SW 1271 (cell line): Measurements from ENCODE around the gene FDXR.
"Not testable (repeated sequence)": the region's sequence is repeated elsewhere in the genome, so short reads cannot be mapped to it uniquely, and the experiment has no call there.

Experiments
- DNase-seq, 2 experiments: peaks; one replicate each; lab custom pipeline; 2025; lab: John Stamatoyannopoulos, UW

The FDXR gene

GRCh38 chr17:74871356-74872076, 1.3 kb downstream of the FDXR start:
- no peak for DNase-seq

DNA sequence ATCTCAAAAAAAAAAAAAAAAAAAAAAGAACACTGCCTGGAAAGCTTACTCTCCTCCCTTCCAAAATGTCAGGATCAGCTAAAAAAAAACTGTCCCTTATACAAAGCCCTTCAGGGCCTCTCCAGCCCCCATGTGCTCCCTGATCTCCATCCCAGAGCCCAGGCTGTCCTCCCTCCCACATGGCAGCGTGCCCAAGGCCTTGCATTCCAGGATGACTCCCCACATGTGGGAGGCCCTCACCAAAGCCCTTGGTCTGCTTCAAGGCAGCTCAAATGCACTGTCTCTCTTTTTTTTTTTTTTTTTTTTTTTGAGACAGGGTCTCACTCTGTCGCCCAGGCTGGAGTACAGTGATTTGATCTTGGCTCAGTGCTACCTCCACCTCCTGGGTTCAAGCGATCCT, 2.3 kb downstream of the FDXR start:
- DNase-seq: no peak

DNA sequence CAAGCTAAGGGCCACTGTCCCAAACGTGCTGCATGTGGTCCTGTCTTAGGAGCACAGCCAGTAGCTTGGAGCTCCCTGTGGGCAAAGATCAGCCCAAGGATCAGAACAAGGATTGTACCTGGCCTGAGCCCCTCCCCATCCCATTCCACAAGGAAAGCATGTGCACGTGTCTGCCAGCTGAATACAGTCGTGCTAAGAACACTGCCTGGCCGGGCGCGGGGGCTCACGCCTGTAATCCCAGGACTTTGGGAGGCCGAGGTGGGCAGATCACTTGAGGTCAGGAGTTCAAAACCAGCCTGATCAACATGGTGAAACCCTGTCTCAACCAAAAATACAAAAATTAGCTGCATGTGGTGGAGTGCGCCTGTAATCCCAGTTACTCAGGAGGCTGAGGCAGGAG, 2.8 kb downstream of the FDXR start:
- DNase-seq: not testable (repeated sequence)

DNA sequence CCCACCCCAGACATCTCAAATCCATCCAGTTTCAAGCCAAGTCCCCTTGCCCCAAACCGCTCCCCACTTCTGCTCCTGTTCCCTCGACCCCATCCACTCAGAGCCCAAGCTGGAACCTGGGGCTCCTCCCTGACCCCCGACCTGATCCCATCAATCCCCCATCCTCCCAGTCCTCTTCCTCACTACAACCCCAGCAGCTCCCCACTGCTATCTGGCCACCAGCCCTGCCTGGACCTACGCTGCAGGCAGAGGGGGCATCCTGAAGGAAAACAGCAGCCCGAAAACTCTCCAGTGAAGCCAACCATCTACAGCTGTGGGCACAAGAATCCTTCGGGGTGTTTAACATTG, 3.9 kb downstream of the FDXR start:
- no peak for DNase-seq

DNA sequence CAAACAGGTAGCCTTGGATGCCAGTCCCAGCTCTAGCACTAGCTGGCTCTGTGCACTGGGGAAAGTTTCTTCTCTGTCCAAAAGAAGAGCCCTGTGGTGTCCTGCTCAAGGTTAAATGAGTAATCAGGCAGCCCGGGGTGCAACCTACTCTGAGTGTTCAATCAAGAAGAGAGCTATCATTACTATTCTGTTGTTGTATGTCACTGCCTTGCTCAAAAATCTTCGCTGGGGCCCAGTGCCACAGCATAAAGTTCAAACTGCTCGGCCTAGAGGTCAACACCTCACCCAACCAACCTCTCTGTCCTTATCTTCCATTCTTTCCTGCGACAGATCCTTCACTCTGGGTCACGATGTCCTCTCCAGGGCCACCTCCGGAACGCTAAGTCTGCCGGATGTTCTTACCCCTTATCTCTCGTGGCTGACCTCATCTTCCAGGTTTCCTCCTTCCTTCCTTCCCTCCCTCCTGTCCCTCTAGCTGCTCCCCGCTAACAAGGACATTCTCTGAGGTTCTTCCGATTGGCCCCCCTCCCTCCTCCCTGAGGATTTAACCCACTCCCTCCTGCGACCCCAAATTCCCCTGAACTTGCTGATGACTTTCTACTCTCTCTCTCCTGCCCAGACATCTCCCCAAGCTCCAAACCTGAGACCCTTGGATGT, 4.4 kb downstream of the FDXR start:
- no peak for DNase-seq

DNA sequence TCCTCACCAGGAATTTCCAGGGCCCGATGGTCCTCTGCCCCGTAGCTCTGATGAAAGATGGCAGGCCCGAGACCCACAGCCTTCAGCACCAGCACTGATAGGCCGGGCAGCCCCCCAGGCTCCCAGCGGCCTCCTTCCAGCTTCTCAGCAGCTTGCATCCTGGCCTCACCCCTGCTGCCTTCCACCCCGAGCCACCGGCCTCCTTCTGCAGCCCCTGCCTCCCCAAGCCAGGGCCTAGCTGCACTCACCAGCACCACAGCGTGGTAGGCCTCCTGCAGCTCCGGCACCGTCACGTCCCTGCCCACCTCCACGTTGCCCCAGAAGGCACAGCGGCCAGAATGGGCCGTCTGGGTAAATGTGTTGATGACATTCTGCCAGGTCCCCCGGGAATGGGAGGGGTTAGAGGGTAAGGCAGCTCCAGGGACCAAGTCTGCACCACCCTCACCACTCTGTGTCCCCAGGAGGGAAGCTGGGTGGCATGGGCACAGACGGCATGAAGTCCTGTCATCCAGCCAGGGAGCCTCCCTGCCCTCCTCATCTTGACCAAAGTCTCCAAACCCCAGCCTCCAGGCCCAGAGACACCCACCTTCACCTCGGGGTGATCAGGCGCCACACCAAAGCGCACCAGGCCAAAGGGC, 6.5 kb downstream of the FDXR start:
- no peak for DNase-seq

GRCh38 chr17:74865504-74866197, 7.1 kb downstream of the FDXR start:
- no peak for DNase-seq

- peak; percentile 40 to 52 for DNase-seq
Measured at GRCh38 chr17:74864866-74865395, 7.9 kb downstream of the FDXR start.

DNA sequence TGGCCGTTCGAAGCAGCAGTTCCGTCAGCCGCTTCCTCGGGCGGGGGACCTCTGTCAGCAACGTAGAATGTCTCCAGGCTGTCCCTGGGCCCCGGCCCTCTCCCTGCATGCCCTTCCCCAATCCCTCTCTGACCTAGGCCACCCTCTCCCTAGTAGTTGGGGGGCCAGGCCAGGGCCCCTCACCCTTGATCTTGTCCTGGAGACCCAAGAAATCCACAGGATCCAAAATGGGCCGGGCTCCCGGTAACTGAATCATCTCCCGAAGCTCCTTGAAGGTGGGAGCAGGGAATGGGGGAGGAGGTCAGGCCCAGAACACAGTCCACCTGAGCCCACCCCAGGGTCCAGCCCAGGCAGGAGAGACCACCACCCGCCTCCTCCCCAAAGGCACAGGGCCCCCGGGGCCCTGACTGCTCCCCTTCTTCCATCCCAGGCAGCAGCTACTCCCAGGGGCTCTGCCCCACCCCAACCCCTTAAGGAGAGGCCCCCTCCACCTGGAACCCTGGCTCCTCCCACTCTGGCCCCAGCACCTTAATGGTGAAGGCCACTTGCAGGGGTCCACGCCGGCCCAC, 8.4 kb downstream of the FDXR start:
- no peak for DNase-seq

GRCh38 chr17:74863420-74864296, 9.1 kb downstream of the FDXR start:
- DNase-seq: no peak

- no peak for DNase-seq
Measured at GRCh38 chr17:74862919-74863318, 9.9 kb downstream of the FDXR start.

GRCh38 chr17:74862108-74862901, 10.5 kb downstream of the FDXR start:
- DNase-seq: peak in 1 of 2 experiments; percentile 16

DNA sequence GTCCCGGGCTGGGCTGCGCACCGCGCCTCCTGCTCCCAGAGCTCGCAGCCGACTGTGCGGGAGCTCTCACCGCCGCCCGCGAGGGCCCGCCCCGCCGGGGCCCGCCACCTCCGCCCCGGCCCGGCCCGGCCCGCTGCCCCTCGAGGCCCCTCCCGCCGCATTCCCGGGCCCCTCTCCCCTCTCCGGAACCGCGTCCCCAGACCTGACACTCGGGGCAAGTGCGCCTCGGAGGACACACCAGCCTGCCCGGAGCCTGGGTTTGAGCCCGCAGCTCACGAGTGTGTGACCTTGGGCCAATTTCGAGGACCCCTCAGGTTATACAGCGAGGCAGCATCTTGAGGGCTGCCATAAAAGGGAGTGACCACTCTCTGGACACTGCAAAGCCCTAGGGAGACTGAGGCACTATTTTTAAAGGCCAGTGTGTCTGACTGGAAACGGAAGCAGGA, 11.1 kb downstream of the FDXR start:
- DNase-seq: no peak

GRCh38 chr17:74860872-74861661, 11.7 kb downstream of the FDXR start:
- DNase-seq: no peak

DNA sequence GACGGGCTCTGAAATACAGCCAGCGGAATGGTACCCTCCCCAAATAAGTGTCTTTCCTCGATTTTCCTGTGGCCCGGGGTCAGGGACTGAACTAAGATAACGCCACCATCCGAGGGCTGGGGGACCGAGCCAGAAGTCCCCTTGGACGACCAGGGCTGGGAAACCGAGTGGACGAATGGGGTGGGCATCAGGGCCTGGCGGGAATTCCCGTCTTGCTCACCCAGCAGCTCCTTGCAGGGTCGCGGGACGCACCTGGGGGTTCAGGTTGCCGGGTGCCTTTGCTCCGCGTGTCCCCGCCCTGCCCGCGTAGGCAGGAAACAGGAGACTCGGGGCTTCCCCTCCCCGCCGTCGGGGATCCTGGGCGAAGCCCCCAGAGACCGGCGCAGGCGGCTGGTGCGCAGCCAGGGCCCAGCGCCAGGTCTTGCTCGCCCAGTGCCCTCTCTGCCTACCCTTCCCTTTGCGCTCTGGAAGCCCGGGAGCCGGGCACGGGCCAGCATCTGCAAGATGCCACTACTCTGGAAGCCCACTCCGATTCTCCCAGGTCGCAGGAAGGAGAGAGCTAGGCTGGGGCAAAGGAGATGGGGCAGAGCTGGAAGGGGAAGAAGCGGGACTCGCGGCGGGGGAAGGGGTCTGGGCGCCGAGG, 12.4 kb downstream of the FDXR start:
- DNase-seq: no peak

DNA sequence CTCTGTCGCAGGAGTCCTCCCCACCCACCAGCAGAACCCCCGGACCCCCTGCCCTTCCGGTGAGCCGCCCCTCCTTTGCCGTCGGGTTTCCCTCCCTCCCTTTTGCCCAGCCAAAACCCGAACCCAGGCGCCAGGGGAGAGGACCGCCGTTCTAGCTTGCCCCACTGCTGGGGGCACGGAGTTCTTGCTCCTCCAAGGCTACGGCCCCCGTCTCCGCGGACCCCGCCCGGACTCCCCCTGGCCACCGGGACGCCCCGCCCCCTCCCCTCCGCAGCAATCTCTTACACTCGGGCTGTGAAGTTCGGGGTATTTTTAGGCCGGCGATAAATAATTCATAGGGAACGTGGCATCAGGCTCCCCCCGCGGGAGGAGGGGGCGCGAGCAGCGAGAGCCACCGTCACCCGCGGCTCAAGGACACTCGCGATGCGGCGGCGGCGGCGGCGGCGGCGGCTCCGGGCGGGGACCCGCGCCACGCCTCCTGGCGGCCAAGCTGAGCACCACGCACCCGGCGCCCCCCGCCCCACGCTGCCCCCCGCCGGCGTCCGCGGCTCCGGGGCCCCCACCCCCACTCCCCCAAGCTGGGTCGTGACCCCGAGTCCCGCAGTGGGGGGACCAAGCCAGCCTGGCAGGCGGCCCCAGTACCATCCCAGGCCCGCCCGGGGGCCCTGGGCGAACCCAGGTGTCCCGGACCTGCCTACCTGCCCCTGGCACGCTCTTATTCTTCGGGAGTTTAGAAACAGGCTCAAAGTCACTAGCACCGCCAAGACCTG, 13.2 kb downstream of the FDXR start, which contains the start of gene GRIN2C:
GRIN2C (minus strand) TSS at position 427 of the 770 bp plus-strand sequence. CDS start 4,793 bp downstream, outside the sequence.
- no peak for DNase-seq

DNA sequence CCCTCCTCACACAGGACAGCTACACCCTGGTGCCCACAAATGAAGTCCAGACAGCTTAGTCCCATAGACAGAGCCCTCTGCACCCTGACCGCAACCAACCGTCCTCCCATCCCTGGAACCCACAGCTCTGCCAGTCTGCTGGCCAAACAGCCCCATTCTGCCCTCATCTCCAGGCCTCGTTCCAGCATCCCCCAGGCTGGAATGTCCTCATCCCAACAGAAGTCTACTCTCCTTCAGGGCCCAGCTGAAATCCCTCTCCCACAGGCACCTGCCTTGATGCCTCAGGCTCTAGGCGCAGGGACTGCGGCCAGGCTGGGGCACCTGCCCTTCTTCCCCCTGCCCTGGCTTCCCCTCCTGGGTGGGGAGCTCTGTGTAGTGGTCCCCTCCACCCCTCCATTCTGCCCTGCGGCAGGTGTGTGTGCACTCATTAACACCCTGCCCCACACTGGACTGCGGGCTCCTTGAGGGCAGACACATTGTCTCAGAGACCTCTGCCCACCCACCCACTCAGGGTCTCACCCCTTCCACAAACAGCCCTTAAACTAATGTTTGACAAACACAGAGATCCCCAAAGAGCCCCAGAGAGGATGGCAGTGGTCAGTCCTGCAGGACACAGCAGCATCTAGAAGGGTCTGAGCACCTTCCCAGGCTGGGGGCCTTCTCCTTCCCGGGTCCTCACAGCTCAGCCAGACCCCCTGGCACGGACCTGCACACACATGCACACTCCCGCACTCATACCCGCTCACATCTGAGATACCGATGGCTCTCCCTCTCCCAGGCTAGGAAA, 13.9 kb downstream of the FDXR start:
- no peak for DNase-seq
